Activated B cell treated with CpG ODN at 0.5 μM for 24 hours (primary cell): ENCODE results near the gene AGAP5. TPM values are rescaled to one million over a fixed set of nuclear protein-coding genes. Genes with fewer than 3 reads are reported as not detected.

ENCODE experiments used
- ATAC-seq: fragments of 200-7000 bp; cut with Tn5 transposase; one replicate; pipeline ENCODE4 v1.10.0; 2021; ENCODE audit warnings: low read depth, mild to moderate bottlenecking, moderate library complexity
- CTCF ChIA-PET: fragments of 350-600 bp; sonication (Branson Sonifier 250); formaldehyde crosslinking; loops from one replicate; lab custom pipeline; 2021; ENCODE audit warnings: antibody characterized with exemption; lab: Charles Lee
- POLR2A ChIA-PET: fragments of 350-600 bp; sonication (Branson Sonifier 250); formaldehyde crosslinking; loops from one replicate; lab custom pipeline; 2021; ENCODE audit warnings: antibody characterized with exemption; lab: Charles Lee
- DNase-seq: peaks from one replicate; pipeline ENCODE4 v3.0.0; 2022
- H3K27ac Mint-ChIP-seq: one replicate; pipeline ENCODE4 v1.8.0; 2020; ENCODE audit warnings: mixed read lengths
- H3K27me3 Mint-ChIP-seq: one replicate; pipeline ENCODE4 v1.8.0; 2021; ENCODE audit warnings: mixed read lengths
- H3K36me3 Mint-ChIP-seq: one replicate; pipeline ENCODE4 v1.8.0; 2021; ENCODE audit warnings: low read depth, mixed read lengths
- H3K4me1 Mint-ChIP-seq: one replicate; pipeline ENCODE4 v1.8.0; 2021; ENCODE audit warnings: mixed read lengths
- H3K4me3 Mint-ChIP-seq: one replicate; pipeline ENCODE4 v1.8.0; 2020; ENCODE audit warnings: mild to moderate bottlenecking, mixed read lengths
- H3K9me3 Mint-ChIP-seq: one replicate; pipeline ENCODE4 v1.8.0; 2020; ENCODE audit warnings: mixed read lengths
- CTCF ChIP-seq: fragments of 200-600 bp; IDR thresholded peaks from one replicate; pipeline ENCODE4 v1.8.0; 2022; ENCODE audit warnings: antibody characterized with exemption, mild to moderate bottlenecking
- intact Hi-C: fragments of 100-400 bp; cut with micrococcal nuclease; formaldehyde crosslinking; loops from one replicate; pipeline ENCODE4 v1.15.1; 2024
- total RNA-seq: library from RNA; stranded (reverse); gene quantifications from 2 replicates; pipeline ENCODE4 v1.2.3, GENCODE V29; 2022

AGAP5 gene
- total RNA-seq, 1 donor from 2014 or later = 15.0 TPM

- intact Hi-C loops = loop anchor here (1.0 to 10.0 kb wide), 5 partner anchors 19 to 1591 kb away; partner anchors contain the start of genes COMTD1, ECD and FAM149B1
- ATAC-seq = peak; percentile 69
- H3K27me3 Mint-ChIP-seq = peaks cover 4% of the 10 kb centered on the region
- peak; percentile 62 for TF ChIP-seq CTCF
- H3K4me3 Mint-ChIP-seq = peak overlapping the region; percentile 65
- ChIA-PET POLR2A (interaction anchor here (0.6 to 1.8 kb wide), 6 partner anchors 18 to 397 kb away, joined by 3 to 7 read pairs (median 6); partner anchors contain the start of genes DNAJC9 and PPP3CB), CTCF (interaction anchor here (0.6 to 7.6 kb wide), 17 partner anchors 10 to 380 kb away, joined by 3 to 90 read pairs (median 3); no protein-coding TSS in a partner anchor)
- H3K27ac Mint-ChIP-seq = peak overlapping the region; percentile 26
- no peaks in the 10 kb centered on the region for H3K9me3 Mint-ChIP-seq
- no peak for DNase-seq
- H3K36me3 Mint-ChIP-seq = no peaks in the 10 kb centered on the region
- H3K4me1 Mint-ChIP-seq = peaks cover 13% of the 10 kb centered on the region
Observed at GRCh38 chr10:73644015-73644743, 53.7 kb downstream of the AGAP5 start.

GRCh38 chr10:73643362-73643761 lies 54.5 kb downstream of the AGAP5 start:
- ATAC-seq (no peak), DNase-seq (no peak)
- Mint-ChIP-seq H3K9me3 (no peaks in the 10 kb centered on the region), H3K4me3 (no peak overlapping the region), H3K27me3 (peaks cover 4% of the 10 kb centered on the region), H3K4me1 (peaks cover 13% of the 10 kb centered on the region), H3K27ac (no peak overlapping the region), H3K36me3 (no peaks in the 10 kb centered on the region)
- ChIA-PET POLR2A (interaction anchor here (1.0 to 1.8 kb wide), 4 partner anchors 18 to 396 kb away, joined by 4 to 7 read pairs (median 6); partner anchors contain the start of genes DNAJC9 and PPP3CB), CTCF (interaction anchor here (0.6 to 7.6 kb wide), 13 partner anchors 12 to 379 kb away, joined by 3 to 90 read pairs (median 4); no protein-coding TSS in a partner anchor)
- intact Hi-C loops = loop anchor here (5.0 to 10.0 kb wide), 2 partner anchors 476 to 1591 kb away; partner anchors contain the start of genes COMTD1, ECD and FAM149B1
- no peak for TF ChIP-seq CTCF

- H3K36me3 Mint-ChIP-seq = no peaks in the 10 kb centered on the region
- ChIA-PET POLR2A (no interaction called here), CTCF (interaction anchor here (7.6 kb wide), 1 partner anchor 112 kb away, joined by 90 read pairs; no protein-coding TSS in a partner anchor)
- no peaks in the 10 kb centered on the region for H3K9me3 Mint-ChIP-seq
- no peak for TF ChIP-seq CTCF
- no peak for DNase-seq
- ATAC-seq = no peak
- H3K4me1 Mint-ChIP-seq = peaks cover 9% of the 10 kb centered on the region
- no peak within 1 kb of the TSS for H3K27ac Mint-ChIP-seq
- H3K27me3 Mint-ChIP-seq = peaks cover 4% of the 10 kb centered on the region
- intact Hi-C loops = loop anchor here (5.0 to 10.0 kb wide), 2 partner anchors 474 to 1593 kb away; partner anchors contain the start of genes COMTD1, ECD and FAM149B1
- H3K4me3 Mint-ChIP-seq = no peak within 1 kb of the TSS
Observed at GRCh38 chr10:73641328-73642060, 56.4 kb downstream of the AGAP5 start, which contains the start of gene MYOZ1. TSS of gene MYOZ1 (minus strand) at chr10:73641474. CDS start at chr10:73640017, 1,457 bp downstream.

- H3K4me1 Mint-ChIP-seq = peaks cover 8% of the 10 kb centered on the region
- intact Hi-C loops = no loop called here
- no peak for ATAC-seq
- no peak for DNase-seq
- H3K9me3 Mint-ChIP-seq = no peaks in the 10 kb centered on the region
- H3K27me3 Mint-ChIP-seq = peaks cover 4% of the 10 kb centered on the region
- H3K4me3 Mint-ChIP-seq = no peak overlapping the region
- H3K27ac Mint-ChIP-seq = no peak overlapping the region
- ChIA-PET POLR2A (no interaction called here), CTCF (no interaction called here)
- H3K36me3 Mint-ChIP-seq = no peaks in the 10 kb centered on the region
- no peak for TF ChIP-seq CTCF
Observed at GRCh38 chr10:73639286-73639685, 58.6 kb downstream of the AGAP5 start.
